ENCODE measurements around the gene LIPM.

Gene LIPM

GRCh38 chr10:88841316-88842111 is 39.0 kb downstream of the LIPM start:
- no peak overlapping the region for H3K4me3 ChIP-seq (ENCODE audit: low read length)
- H3K9me3 ChIP-seq (replicated peaks; ENCODE audit: low read length), result no peaks in the 10 kb centered on the region
- no peaks in the 10 kb centered on the region for H3K36me3 ChIP-seq (ENCODE audit: insufficient read depth, low read length)
- H3K9ac ChIP-seq (ENCODE audit: low read depth, low read length), result no peak overlapping the region
- H3K27me3 ChIP-seq (ENCODE audit: control insufficient read depth, insufficient read depth, low read length), result no peaks in the 10 kb centered on the region
- H3K4me1 ChIP-seq (ENCODE audit: control insufficient read depth, insufficient read depth, low read length), result peaks cover 16% of the 10 kb centered on the region
- H3K4me2 ChIP-seq (ENCODE audit: low read length), result no peak overlapping the region

- H3K9ac ChIP-seq (ENCODE audit: low read depth, low read length), result no peak overlapping the region
- H3K4me3 ChIP-seq (ENCODE audit: low read length), result no peak overlapping the region
- no peak overlapping the region for H3K4me2 ChIP-seq (ENCODE audit: low read length)
- no peaks in the 10 kb centered on the region for H3K27me3 ChIP-seq (ENCODE audit: control insufficient read depth, insufficient read depth, low read length)
- no peaks in the 10 kb centered on the region for H3K9me3 ChIP-seq (replicated peaks; ENCODE audit: low read length)
- H3K36me3 ChIP-seq (ENCODE audit: insufficient read depth, low read length), result no peaks in the 10 kb centered on the region
- H3K4me1 ChIP-seq (ENCODE audit: control insufficient read depth, insufficient read depth, low read length), result peaks cover 18% of the 10 kb centered on the region
Measured at GRCh38 chr10:88843171-88843570, 40.6 kb downstream of the LIPM start.

- Histone ChIP-seq H3K4me2 (ENCODE audit: low read length) (peak overlapping the region; percentile 58), H3K9ac (ENCODE audit: low read depth, low read length) (peak overlapping the region; percentile 29), H3K27me3 (ENCODE audit: control insufficient read depth, insufficient read depth, low read length) (no peaks in the 10 kb centered on the region), H3K9me3 (replicated peaks; ENCODE audit: low read length) (no peaks in the 10 kb centered on the region), H3K4me3 (ENCODE audit: low read length) (no peak overlapping the region), H3K36me3 (ENCODE audit: insufficient read depth, low read length) (no peaks in the 10 kb centered on the region), H3K4me1 (ENCODE audit: control insufficient read depth, insufficient read depth, low read length) (peaks cover 29% of the 10 kb centered on the region)
Measured at GRCh38 chr10:88848499-88848898, 46.0 kb downstream of the LIPM start.

GRCh38 chr10:88849234-88849633 is 46.7 kb downstream of the LIPM start:
- H3K4me1 ChIP-seq (ENCODE audit: control insufficient read depth, insufficient read depth, low read length), result peaks cover 29% of the 10 kb centered on the region
- no peak overlapping the region for H3K9ac ChIP-seq (ENCODE audit: low read depth, low read length)
- no peaks in the 10 kb centered on the region for H3K9me3 ChIP-seq (replicated peaks; ENCODE audit: low read length)
- H3K36me3 ChIP-seq (ENCODE audit: insufficient read depth, low read length), result no peaks in the 10 kb centered on the region
- no peaks in the 10 kb centered on the region for H3K27me3 ChIP-seq (ENCODE audit: control insufficient read depth, insufficient read depth, low read length)
- H3K4me3 ChIP-seq (ENCODE audit: low read length), result no peak overlapping the region
- peak overlapping the region; percentile 58 for H3K4me2 ChIP-seq (ENCODE audit: low read length)

GRCh38 chr10:88850712-88851111 is 48.2 kb downstream of the LIPM start:
- no peak overlapping the region for H3K4me3 ChIP-seq (ENCODE audit: low read length)
- no peak overlapping the region for H3K9ac ChIP-seq (ENCODE audit: low read depth, low read length)
- no peak overlapping the region for H3K4me2 ChIP-seq (ENCODE audit: low read length)
- H3K4me1 ChIP-seq (ENCODE audit: control insufficient read depth, insufficient read depth, low read length), result peaks cover 29% of the 10 kb centered on the region
- no peaks in the 10 kb centered on the region for H3K27me3 ChIP-seq (ENCODE audit: control insufficient read depth, insufficient read depth, low read length)
- no peaks in the 10 kb centered on the region for H3K36me3 ChIP-seq (ENCODE audit: insufficient read depth, low read length)
- no peaks in the 10 kb centered on the region for H3K9me3 ChIP-seq (replicated peaks; ENCODE audit: low read length)

GRCh38 chr10:88851706-88852105 is 49.2 kb downstream of the LIPM start, which contains the start of gene ANKRD22:
TSS of gene ANKRD22 (minus strand) at chr10:88851844. CDS start at chr10:88851607, 237 bp downstream.
- H3K9ac ChIP-seq (ENCODE audit: low read depth, low read length), result no peak within 1 kb of the TSS
- peak within 1 kb of the TSS; percentile 14 for H3K4me2 ChIP-seq (ENCODE audit: low read length)
- no peaks in the 10 kb centered on the region for H3K9me3 ChIP-seq (replicated peaks; ENCODE audit: low read length)
- no peaks in the 10 kb centered on the region for H3K27me3 ChIP-seq (ENCODE audit: control insufficient read depth, insufficient read depth, low read length)
- no peaks in the 10 kb centered on the region for H3K36me3 ChIP-seq (ENCODE audit: insufficient read depth, low read length)
- peaks cover 29% of the 10 kb centered on the region for H3K4me1 ChIP-seq (ENCODE audit: control insufficient read depth, insufficient read depth, low read length)
- H3K4me3 ChIP-seq (ENCODE audit: low read length), result no peak within 1 kb of the TSS

GRCh38 chr10:88852327-88852726 is 49.8 kb downstream of the LIPM start:
- no peak overlapping the region for H3K9ac ChIP-seq (ENCODE audit: low read depth, low read length)
- H3K4me1 ChIP-seq (ENCODE audit: control insufficient read depth, insufficient read depth, low read length), result peaks cover 29% of the 10 kb centered on the region
- H3K4me2 ChIP-seq (ENCODE audit: low read length), result no peak overlapping the region
- no peaks in the 10 kb centered on the region for H3K36me3 ChIP-seq (ENCODE audit: insufficient read depth, low read length)
- H3K27me3 ChIP-seq (ENCODE audit: control insufficient read depth, insufficient read depth, low read length), result no peaks in the 10 kb centered on the region
- no peaks in the 10 kb centered on the region for H3K9me3 ChIP-seq (replicated peaks; ENCODE audit: low read length)
- H3K4me3 ChIP-seq (ENCODE audit: low read length), result no peak overlapping the region

- Histone ChIP-seq H3K9ac (ENCODE audit: low read depth, low read length) (no peak overlapping the region), H3K4me2 (ENCODE audit: low read length) (no peak overlapping the region), H3K4me3 (ENCODE audit: low read length) (no peak overlapping the region), H3K4me1 (ENCODE audit: control insufficient read depth, insufficient read depth, low read length) (peaks cover 26% of the 10 kb centered on the region), H3K9me3 (replicated peaks; ENCODE audit: low read length) (no peaks in the 10 kb centered on the region), H3K36me3 (ENCODE audit: insufficient read depth, low read length) (no peaks in the 10 kb centered on the region), H3K27me3 (ENCODE audit: control insufficient read depth, insufficient read depth, low read length) (no peaks in the 10 kb centered on the region)
Measured at GRCh38 chr10:88853155-88853881, 50.8 kb downstream of the LIPM start.

GRCh38 chr10:88854684-88855083 is 52.2 kb downstream of the LIPM start:
- no peaks in the 10 kb centered on the region for H3K36me3 ChIP-seq (ENCODE audit: insufficient read depth, low read length)
- peaks cover 13% of the 10 kb centered on the region for H3K4me1 ChIP-seq (ENCODE audit: control insufficient read depth, insufficient read depth, low read length)
- H3K4me3 ChIP-seq (ENCODE audit: low read length), result no peak overlapping the region

GRCh38 chr10:88857831-88858230 is 55.3 kb downstream of the LIPM start:
- Histone ChIP-seq H3K27me3 (ENCODE audit: control insufficient read depth, insufficient read depth, low read length) (no peaks in the 10 kb centered on the region), H3K4me1 (ENCODE audit: control insufficient read depth, insufficient read depth, low read length) (no peaks in the 10 kb centered on the region)

More at GRCh38 chr10:88854684-88855083, 52.2 kb downstream of the LIPM start:
- H3K9me3 ChIP-seq (replicated peaks; ENCODE audit: low read length), result no peaks in the 10 kb centered on the region
- no peak overlapping the region for H3K4me2 ChIP-seq (ENCODE audit: low read length)
- no peak overlapping the region for H3K9ac ChIP-seq (ENCODE audit: low read depth, low read length)
- H3K27me3 ChIP-seq (ENCODE audit: control insufficient read depth, insufficient read depth, low read length), result no peaks in the 10 kb centered on the region

GRCh38 chr10:88858491-88858890 is 56.0 kb downstream of the LIPM start:
- Histone ChIP-seq H3K27me3 (ENCODE audit: control insufficient read depth, insufficient read depth, low read length) (no peaks in the 10 kb centered on the region), H3K9me3 (replicated peaks; ENCODE audit: low read length) (no peaks in the 10 kb centered on the region), H3K36me3 (ENCODE audit: insufficient read depth, low read length) (no peaks in the 10 kb centered on the region), H3K4me2 (ENCODE audit: low read length) (no peak overlapping the region), H3K4me1 (ENCODE audit: control insufficient read depth, insufficient read depth, low read length) (no peaks in the 10 kb centered on the region), H3K4me3 (ENCODE audit: low read length) (no peak overlapping the region), H3K9ac (ENCODE audit: low read depth, low read length) (no peak overlapping the region)

More at GRCh38 chr10:88857831-88858230, 55.3 kb downstream of the LIPM start:
- no peaks in the 10 kb centered on the region for H3K36me3 ChIP-seq (ENCODE audit: insufficient read depth, low read length)
- no peaks in the 10 kb centered on the region for H3K9me3 ChIP-seq (replicated peaks; ENCODE audit: low read length)
- H3K4me2 ChIP-seq (ENCODE audit: low read length), result no peak overlapping the region
- no peak overlapping the region for H3K4me3 ChIP-seq (ENCODE audit: low read length)
- H3K9ac ChIP-seq (ENCODE audit: low read depth, low read length), result no peak overlapping the region
